K562 (cell line): Measurements from ENCODE around the gene TMIGD1. TPM values are rescaled to one million over a fixed set of nuclear protein-coding genes. Genes with fewer than 3 reads are reported as not detected.
A peak's percentile ranks its signal among the peaks of the same experiment; 100 is the strongest.

Source experiments
- ATAC-seq: fragments of 200-7000 bp; cut with Tn5 transposase; 3 replicates; pipeline ENCODE4 v1.9.1; 2020; ENCODE audit warnings: moderate library complexity
- BruUV-seq: library from RNA; stranded (reverse); fragments of 400-500 nt; replicated peaks from 2 replicates; lab custom pipeline; 2021; lab: Mats Ljungman, UMichigan
- CTCF ChIA-PET: fragments of 300-600 bp; formaldehyde crosslinking; extraction: SDS; loops from one replicate; lab custom pipeline; 2021; ENCODE audit warnings: low intra/inter-chr PET ratio; lab: Yijun Ruan, JAX
- POLR2A ChIA-PET: fragments of 300-600, 350-650 bp; sonication (Branson Sonifier 250); formaldehyde crosslinking; extraction: SDS; loops from one replicate; lab custom pipeline; 2021; ENCODE audit warnings: antibody characterized with exemption, inconsistent platforms; lab: Yijun Ruan, JAX
- DNase-seq, 4 experiments: peaks; one replicate each; pipeline versions ENCODE4 v3.0.0 to v3.0.0-alpha.2; 2011 to 2018; ENCODE audit warnings: low spot score in 3 of 4, mixed read lengths in 3 of 4; ENCODE audit errors: extremely low read depth in 1 of 4
- FAIRE-seq: peaks from 2 replicates; lab custom pipeline; 2011; peaks lifted over from hg19 to GRCh38; lab: Jason Lieb, UNC
- H2AFZ ChIP-seq: 2 replicates; pipeline ENCODE4 v1.6.0; 2011; ENCODE audit warnings: low read depth, low read length, control low read depth, inconsistent platforms
- H3K27ac ChIP-seq: fragments of 200-600 bp; 3 replicates; pipeline ENCODE4 v1.8.0; 2011; ENCODE audit warnings: low read depth, mild to moderate bottlenecking, control low read depth, inconsistent platforms, low read length, moderate library complexity, mixed read lengths; ENCODE audit errors: extremely low read depth
- H3K27me3 ChIP-seq, 2 experiments: fragments of 300-600 bp in 1 of 2; 2 replicates in 1 of 2; 3 replicates in 1 of 2; pipeline versions ENCODE4 v1.6.0 to v1.8.0; 2011; ENCODE audit warnings: inconsistent platforms in 2 of 2, low read length in 2 of 2, mild to moderate bottlenecking in 1 of 2, mixed read lengths in 1 of 2, moderate library complexity in 1 of 2; ENCODE audit not compliant: control insufficient read depth in 2 of 2, insufficient read depth in 2 of 2
- H3K36me3 ChIP-seq: fragments of 300-600 bp; 3 replicates; pipeline ENCODE4 v1.8.0; 2011; ENCODE audit warnings: mild to moderate bottlenecking, low read length, inconsistent platforms; ENCODE audit not compliant: control insufficient read depth, insufficient read depth
- H3K4me1 ChIP-seq, 2 experiments: fragments of 200-600 bp in 1 of 2; replicated peaks in 1 of 2; 2 replicates in 1 of 2; 3 replicates in 1 of 2; pipeline versions ENCODE4 v1.5.1 to v1.8.0; 2011; ENCODE audit warnings: inconsistent platforms in 2 of 2, low read length in 2 of 2, mild to moderate bottlenecking in 1 of 2, mixed read lengths in 1 of 2, moderate library complexity in 1 of 2; ENCODE audit not compliant: control insufficient read depth in 2 of 2, insufficient read depth in 2 of 2
- H3K4me2 ChIP-seq: 2 replicates; pipeline ENCODE4 v1.6.1; 2011; ENCODE audit warnings: low read length, control low read depth, inconsistent platforms, mixed read lengths; ENCODE audit not compliant: insufficient read depth
- H3K4me3 ChIP-seq: fragments of 200-600 bp; sonication (generic), shearing (Covaris generic); 2 replicates; pipeline ENCODE4 v1.5.1; 2016; ENCODE audit warnings: control low read depth, inconsistent platforms
- H3K79me2 ChIP-seq: fragments of 200-600 bp; 3 replicates; pipeline ENCODE4 v1.8.0; 2011; ENCODE audit warnings: low read length, inconsistent platforms; ENCODE audit not compliant: control insufficient read depth, insufficient read depth
- H3K9ac ChIP-seq, 2 experiments: 2 replicates each; pipeline versions ENCODE4 v1.6.0 to v1.6.1; 2011; ENCODE audit warnings: low read depth in 2 of 2, low read length in 2 of 2, control low read depth in 1 of 2, inconsistent platforms in 1 of 2, mild to moderate bottlenecking in 1 of 2, mixed read lengths in 1 of 2; ENCODE audit not compliant: insufficient read depth in 1 of 2
- H3K9me1 ChIP-seq: one replicate; pipeline ENCODE4 v1.6.0; 2011; ENCODE audit warnings: inconsistent platforms, mild to moderate bottlenecking, low read length, moderate library complexity; ENCODE audit not compliant: control insufficient read depth, insufficient read depth
- H3K9me3 ChIP-seq: replicated peaks from 2 replicates; pipeline ENCODE4 v1.5.1; 2011; ENCODE audit warnings: low read depth, low read length, inconsistent platforms; ENCODE audit not compliant: control insufficient read depth, insufficient read depth
- H4K20me1 ChIP-seq: replicated peaks from 2 replicates; pipeline ENCODE4 v1.6.1; 2011; ENCODE audit warnings: low read length, inconsistent platforms, mixed read lengths; ENCODE audit not compliant: control insufficient read depth, insufficient read depth
- ARNT ChIP-seq, 2 experiments: fragments of 450-650 bp; IDR thresholded peaks; 2 replicates each; pipeline ENCODE4 v1.6.1; 2016; ENCODE audit warnings: mild to moderate bottlenecking in 1 of 2
- ATF4 ChIP-seq: fragments of 450-650 bp; formaldehyde crosslinking; IDR thresholded peaks from 2 replicates; pipeline ENCODE4 v1.4.0; 2022; ENCODE audit warnings: mild to moderate bottlenecking, moderate library complexity
- CSDE1 ChIP-seq, 2 experiments: fragments of 450-650 bp; IDR thresholded peaks; 2 replicates each; pipeline ENCODE4 v1.6.1; 2016; ENCODE audit warnings: mild to moderate bottlenecking in 1 of 2
- HNRNPL ChIP-seq: fragments of 200-400 bp; formaldehyde crosslinking; IDR thresholded peaks from 2 replicates; pipeline ENCODE4 v1.6.1; 2017; ENCODE audit warnings: low read depth, mild to moderate bottlenecking, low read length
- JUND ChIP-seq, 2 experiments: IDR thresholded peaks; 2 replicates in 1 of 2; 3 replicates in 1 of 2; pipeline ENCODE4 v1.6.1; 2011; ENCODE audit warnings: borderline replicate concordance in 2 of 2, low read depth in 2 of 2, low read length in 2 of 2, improper control_type of control experiment in 1 of 2, missing biosample characterization in 1 of 2, missing genetic modification characterization in 1 of 2, missing genetic modification reagents in 1 of 2
- KDM4B ChIP-seq, 2 experiments: fragments of 450-650 bp in 1 of 2; sonication (generic) in 1 of 2; IDR thresholded peaks; 2 replicates each; pipeline ENCODE4 v1.6.1; 2016 to 2017; ENCODE audit warnings: borderline replicate concordance in 2 of 2, antibody characterized with exemption in 1 of 2, low read depth in 1 of 2, mild to moderate bottlenecking in 1 of 2
- NFE2L1 ChIP-seq: fragments of 450-650 bp; IDR thresholded peaks from 2 replicates; pipeline ENCODE4 v1.6.1; 2016; ENCODE audit warnings: missing genetic modification characterization, low read depth, mild to moderate bottlenecking, missing compliant biosample characterization, moderate library complexity, borderline replicate concordance
- NR1H2 ChIP-seq: sonication (generic); formaldehyde crosslinking; IDR thresholded peaks from 2 replicates; pipeline ENCODE4 v1.4.0; 2020; ENCODE audit warnings: mild to moderate bottlenecking, missing genetic modification reagents
- NR2C1 ChIP-seq, 2 experiments: fragments of 450-650 bp; IDR thresholded peaks; 2 replicates each; pipeline ENCODE4 v1.6.1; 2017; ENCODE audit warnings: mild to moderate bottlenecking in 2 of 2, antibody characterized with exemption in 1 of 2, inconsistent platforms in 1 of 2, missing compliant biosample characterization in 1 of 2, missing genetic modification characterization in 1 of 2
- RAD51 ChIP-seq: fragments of 450-650 bp; IDR thresholded peaks from 2 replicates; pipeline ENCODE4 v1.7.1; 2016; ENCODE audit warnings: low read depth, mild to moderate bottlenecking, borderline replicate concordance
- STAT5A ChIP-seq: IDR thresholded peaks from 2 replicates; pipeline ENCODE4 v1.6.1; 2012; ENCODE audit warnings: low read length, inconsistent platforms, borderline replicate concordance
- TCF3 ChIP-seq: sonication (generic); formaldehyde crosslinking; IDR thresholded peaks from 2 replicates; pipeline ENCODE4 v1.4.0; 2020; ENCODE audit warnings: mild to moderate bottlenecking, missing genetic modification reagents
- ZNF583 ChIP-seq: fragments of 250-450 bp; sonication (Bioruptor Pico); IDR thresholded peaks from 2 replicates; pipeline ENCODE4 v1.4.0; 2020
- ZNF589 ChIP-seq: fragments of 200-800 bp; sonication (Bioruptor generic); IDR thresholded peaks from 2 replicates; pipeline ENCODE4 v1.6.1; 2016; ENCODE audit warnings: low read depth, missing genetic modification characterization, missing compliant biosample characterization
- WGBS: fragments of 100-300 bp; shearing (Covaris generic); methylation state at CpG from one replicate; pipeline ENCODE4 v1.1.6; 2016; ENCODE audit warnings: low coverage, mixed read lengths; ENCODE audit not compliant: insufficient coverage; ENCODE audit errors: missing lambda C conversion rate; 5-methylcytosine and 5-hydroxymethylcytosine counted together
- in situ Hi-C: fragments of 300-500 bp; cut with MboI; formaldehyde crosslinking; loops from 4 replicates; pipeline ENCODE4 v1.15.0; 2018; ENCODE audit warnings: inconsistent platforms, mixed read lengths
- intact Hi-C: fragments of 100-400 bp; cut with micrococcal nuclease; formaldehyde crosslinking; loops from 2 replicates; pipeline ENCODE4 v1.14.2; 2022
- polyA plus RNA-seq, 8 experiments: library from polyadenylated mRNA; depleted of rRNA in 4 of 8; stranded (reverse) in 5 of 8; unstranded in 3 of 8; fragments of >200 nt; fragmentation: Nextera tagmentation in 2 of 8; fragmentation: Illumina TruSeq in 1 of 8; extraction: Ambion mirVana in 2 of 8; extraction: Trizol in 1 of 8; gene quantifications; 2 replicates each; pipeline versions ENCODE4 v1.2.1 to v1.2.3, GENCODE V29; 2011 to 2014; ENCODE audit warnings: inconsistent platforms in 1 of 8, missing spikeins in 1 of 8
- total RNA-seq, 7 experiments: library from RNA; depleted of rRNA in 6 of 7; stranded (reverse); fragments of >200 nt in 6 of 7; fragmentation: Illumina TruSeq in 2 of 7; extraction: Trizol in 2 of 7; gene quantifications; 2 replicates each; pipeline versions ENCODE4 v1.2.1 to v1.2.3, GENCODE V29; 2011 to 2021; ENCODE audit warnings: low replicate concordance in 1 of 7
- TF ChIP-seq, protein P1 (sequence below), 2 experiments: fragments of 450-650 bp in 1 of 2; sonication (generic) in 1 of 2; formaldehyde crosslinking in 1 of 2; IDR thresholded peaks in 1 of 2; conservative IDR thresholded peaks in 1 of 2; 2 replicates each; pipeline versions ENCODE4 v1.6.1 to v1.8.1; 2016 to 2023; ENCODE audit warnings: mild to moderate bottlenecking in 2 of 2, moderate library complexity in 2 of 2, inconsistent platforms in 1 of 2, missing genetic modification reagents in 1 of 2
- TF ChIP-seq, protein P2 (sequence below): fragments of 450-650 bp; IDR thresholded peaks from 2 replicates; pipeline ENCODE4 v1.6.1; 2014; ENCODE audit warnings: low read depth, mild to moderate bottlenecking, moderate library complexity, borderline replicate concordance

The TMIGD1 gene
- total and polyA plus RNA-seq, 9 of the 15 experiments (the other 6 are each of a cell fraction or from before 2014, with no cell fraction given), result not detected

GRCh38 chr17:30354701-30355100, 20.8 kb upstream of the TMIGD1 start (continued):
- no peak for TF ChIP-seq TCF3 (CRISPR knock-in tag)
- TF ChIP-seq NR1H2, result no peak
- TF ChIP-seq RAD51, result no peak
- TF ChIP-seq ARNT (IDR thresholded peaks at IDR 0.05), result no peak
- TF ChIP-seq CSDE1 (IDR thresholded peaks at IDR 0.05), result no peak
- no peak for TF ChIP-seq HNRNPL
- TF ChIP-seq STAT5A, result no peak
- TF ChIP-seq KDM4B (IDR thresholded peaks at IDR 0.05; ENCODE audit: borderline replicate concordance in 2 of 2, low read depth in 1 of 2), result no peak
- TF ChIP-seq, all 486 proteins: peak for 0

- DNase-seq (peak in 1 of 4 experiments; percentile 29), FAIRE-seq (peak; percentile 67), ATAC-seq (peak; percentile 46; the same call in 1 of the 3 replicates)
- Histone ChIP-seq H2AFZ (no peak overlapping the region), H3K9me1 (no peaks in the 10 kb centered on the region), H3K4me3 (no peak overlapping the region), H4K20me1 (no peaks in the 10 kb centered on the region), H3K4me2 (no peak overlapping the region), H3K79me2 (no peaks in the 10 kb centered on the region), H3K36me3 (no peaks in the 10 kb centered on the region), H3K9ac (no peak overlapping the region; a peak in 1 of 4 replicates), H3K4me1 (no peaks in the 10 kb centered on the region; a peak in 1 of 5 replicates), H3K27me3 (no peaks in the 10 kb centered on the region), H3K27ac (no peak overlapping the region), H3K9me3 (no peaks in the 10 kb centered on the region)
- ChIA-PET POLR2A (no interaction called here), CTCF (no interaction called here)
- intact Hi-C loops, result no loop called here
- in situ Hi-C loops, result no loop called here
- BruUV-seq, result no TSS peak
- WGBS, result 20% methylated on average over 2 of the region's 2 CpGs
- TF ChIP-seq ATF4, result no peak
- TF ChIP-seq, protein P1, sequence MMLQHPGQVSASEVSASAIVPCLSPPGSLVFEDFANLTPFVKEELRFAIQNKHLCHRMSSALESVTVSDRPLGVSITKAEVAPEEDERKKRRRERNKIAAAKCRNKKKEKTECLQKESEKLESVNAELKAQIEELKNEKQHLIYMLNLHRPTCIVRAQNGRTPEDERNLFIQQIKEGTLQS (IDR thresholded peaks at IDR 0.05), result peak; percentile 77
- TF ChIP-seq, protein P1 (CRISPR knock-in tag; conservative IDR thresholded peaks at IDR 0.05), result no peak
- TF ChIP-seq, protein P2, sequence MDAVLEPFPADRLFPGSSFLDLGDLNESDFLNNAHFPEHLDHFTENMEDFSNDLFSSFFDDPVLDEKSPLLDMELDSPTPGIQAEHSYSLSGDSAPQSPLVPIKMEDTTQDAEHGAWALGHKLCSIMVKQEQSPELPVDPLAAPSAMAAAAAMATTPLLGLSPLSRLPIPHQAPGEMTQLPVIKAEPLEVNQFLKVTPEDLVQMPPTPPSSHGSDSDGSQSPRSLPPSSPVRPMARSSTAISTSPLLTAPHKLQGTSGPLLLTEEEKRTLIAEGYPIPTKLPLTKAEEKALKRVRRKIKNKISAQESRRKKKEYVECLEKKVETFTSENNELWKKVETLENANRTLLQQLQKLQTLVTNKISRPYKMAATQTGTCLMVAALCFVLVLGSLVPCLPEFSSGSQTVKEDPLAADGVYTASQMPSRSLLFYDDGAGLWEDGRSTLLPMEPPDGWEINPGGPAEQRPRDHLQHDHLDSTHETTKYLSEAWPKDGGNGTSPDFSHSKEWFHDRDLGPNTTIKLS, result no peak
- no peak for TF ChIP-seq ZNF583 (CRISPR knock-in tag)
- TF ChIP-seq NFE2L1 (tag), result no peak
- 0 out of 2 replicates have a peak, but pooled peaks have one; percentile 31 for TF ChIP-seq NR2C1 (IDR thresholded peaks at IDR 0.05)
- TF ChIP-seq NR2C1 (tag; IDR thresholded peaks at IDR 0.05), result no peak
- TF ChIP-seq JUND (IDR thresholded peaks at IDR 0.05; ENCODE audit: borderline replicate concordance, low read depth, low read length), result peak; percentile 75
- TF ChIP-seq JUND (tag; IDR thresholded peaks at IDR 0.05; ENCODE audit: borderline replicate concordance, low read depth, low read length), result no peak; the same call in 2 of the 3 replicates
- no peak for TF ChIP-seq ZNF589 (CRISPR knock-in tag)
These were observed 18.5 kb upstream of the TMIGD1 start for GRCh38 chr17:30352240-30352814.
